Tibial artery (tissue), 4 donors: Measurements from ENCODE around the gene DBN1.
A peak's percentile ranks its signal among the peaks of the same experiment; 100 is the strongest.

Source experiments
- DNase-seq, 2 donors: peaks; one replicate each; pipeline ENCODE4 v3.0.0-alpha.2; 2019
- H3K27ac ChIP-seq, 2 donors: fragments of 200-600 bp; sonication (generic) in 1 of 2; 1 replicate in 1 of 2; 2 replicates in 1 of 2; pipeline ENCODE4 v1.5.1; 2018 to 2019; ENCODE audit warnings: mild to moderate bottlenecking in 1 of 2
- H3K27me3 ChIP-seq, 2 donors: fragments of 200-600 bp; sonication (generic) in 1 of 2; one replicate each; pipeline versions ENCODE4 v1.5.1 to v1.6.0; 2016 to 2019
- H3K36me3 ChIP-seq, 3 donors: fragments of 200-600 bp; sonication (generic) in 2 of 3; one replicate each; pipeline ENCODE4 v1.5.1; 2016 to 2019; ENCODE audit warnings: mild to moderate bottlenecking in 2 of 3
- H3K4me1 ChIP-seq, 4 donors: fragments of 200-600 bp; sonication (generic) in 2 of 4; 1 replicate in 3 of 4; 2 replicates in 1 of 4; pipeline ENCODE4 v1.5.1; 2016 to 2019
- H3K4me3 ChIP-seq, 2 donors: fragments of 200-600 bp; sonication (generic) in 1 of 2; 1 replicate in 1 of 2; 2 replicates in 1 of 2; pipeline ENCODE4 v1.5.1; 2018 to 2019; ENCODE audit warnings: mild to moderate bottlenecking in 2 of 2
- H3K9me3 ChIP-seq, 3 donors: fragments of 200-600 bp; sonication (generic) in 1 of 3; one replicate each; pipeline ENCODE4 v1.5.1; 2016 to 2019
- CTCF ChIP-seq, 2 experiments: fragments of 200-600 bp in 1 of 2; fragments of 450-650 bp in 1 of 2; IDR thresholded peaks; one replicate each; pipeline ENCODE4 v1.5.1; 2017 to 2019; ENCODE audit warnings: antibody characterized with exemption in 2 of 2, mild to moderate bottlenecking in 1 of 2, moderate library complexity in 1 of 2
- intact Hi-C: fragments of 100-400 bp; cut with DNase I; formaldehyde crosslinking; loops from one replicate; pipeline ENCODE4 v1.15.0; 2023; ENCODE audit warnings: low total_unique reads

The DBN1 gene

GRCh38 chr5:177511181-177511580 is 37.7 kb upstream of the DBN1 start:
- TF ChIP-seq CTCF (IDR thresholded peaks at IDR 0.05), result no peak
- no peaks in the 10 kb centered on the region for H3K27me3 ChIP-seq
- no peak overlapping the region for H3K4me3 ChIP-seq
- H3K9me3 ChIP-seq, result no peaks in the 10 kb centered on the region
- peaks cover 0 to 17% (median 10%) of the 10 kb centered on the region in 4 donors for H3K4me1 ChIP-seq
- DNase-seq, result no peak
- peaks cover 36 to 67% (median 51%) of the 10 kb centered on the region in 3 donors for H3K36me3 ChIP-seq
- no peak overlapping the region for H3K27ac ChIP-seq
- intact Hi-C loops, result no loop called here

DNA sequence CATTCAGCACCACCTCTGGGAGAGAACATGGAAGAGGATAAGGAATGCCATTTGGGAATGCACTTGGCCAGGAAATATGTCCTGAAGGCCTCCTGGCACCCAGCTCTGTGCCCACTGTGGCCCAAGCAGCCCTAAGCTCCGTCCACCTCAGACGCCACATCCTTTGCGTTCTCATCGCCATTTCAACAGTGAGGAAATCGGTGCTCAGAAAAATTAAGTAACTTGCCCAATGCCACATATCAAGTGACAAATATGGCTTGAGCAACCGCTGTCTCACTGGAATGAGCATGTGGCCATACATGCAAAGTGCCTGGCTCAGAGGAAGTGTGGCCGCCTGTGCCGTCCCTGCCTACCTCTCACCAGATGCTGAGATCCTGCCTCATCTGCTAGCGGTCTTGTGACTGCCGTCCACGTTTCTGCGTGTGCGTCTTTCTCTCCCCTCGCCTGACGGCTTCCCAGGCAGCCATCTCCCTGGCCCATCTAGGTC is 37.2 kb upstream of the DBN1 start:
- no peaks in the 10 kb centered on the region for H3K27me3 ChIP-seq
- intact Hi-C loops, result no loop called here
- H3K4me1 ChIP-seq, result peaks cover 0 to 11% (median 4%) of the 10 kb centered on the region in 4 donors
- no peaks in the 10 kb centered on the region for H3K9me3 ChIP-seq
- no peak overlapping the region for H3K27ac ChIP-seq
- H3K4me3 ChIP-seq, result no peak overlapping the region
- DNase-seq, result no peak
- TF ChIP-seq CTCF (IDR thresholded peaks at IDR 0.05), result no peak
- peaks cover 36 to 66% (median 51%) of the 10 kb centered on the region in 3 donors for H3K36me3 ChIP-seq

- Histone ChIP-seq H3K4me3 (no peak overlapping the region), H3K36me3 (peaks cover 36 to 61% (median 49%) of the 10 kb centered on the region in 3 donors)
- intact Hi-C loops, result no loop called here
These were observed 36.6 kb upstream of the DBN1 start for GRCh38 chr5:177509991-177510566.

DNA sequence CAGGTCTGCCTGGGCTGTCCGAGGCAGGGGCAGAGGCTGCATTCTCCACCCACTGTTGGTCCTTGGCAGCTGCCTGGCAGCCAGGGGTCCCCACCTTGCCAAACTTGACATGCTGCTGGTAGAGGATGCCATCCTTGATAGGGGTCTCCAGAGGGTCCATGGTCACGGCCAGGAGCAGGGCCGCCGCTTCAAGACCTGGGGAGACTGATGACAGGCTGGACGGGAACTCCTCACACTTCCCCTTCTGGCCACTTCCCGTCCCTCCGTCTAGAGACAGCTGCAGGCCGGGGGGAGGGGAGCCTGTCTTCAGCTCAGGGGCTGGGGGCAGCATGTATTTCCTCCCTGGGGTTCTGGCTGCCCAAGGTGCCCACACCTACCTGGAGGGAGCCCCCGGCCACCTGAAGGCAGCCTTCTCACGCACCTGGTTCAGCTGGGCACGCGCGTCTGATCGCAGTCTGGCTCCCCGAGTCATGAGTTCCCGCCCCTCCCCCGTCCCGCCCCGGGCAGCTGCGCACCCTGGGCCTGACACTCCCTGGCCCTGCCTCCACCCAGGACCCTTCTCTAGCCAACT is 36.0 kb upstream of the DBN1 start, which contains the start of gene DOK3:
Gene DOK3 (minus strand): TSS at position 446 of the 571 bp plus-strand sequence. CDS start 286 bp downstream, at position 160.
- intact Hi-C loops, result no loop called here

More at GRCh38 chr5:177509991-177510566, 36.6 kb upstream of the DBN1 start:
- H3K9me3 ChIP-seq, result no peaks in the 10 kb centered on the region
- DNase-seq, result no peak
- H3K27me3 ChIP-seq, result no peaks in the 10 kb centered on the region
- H3K4me1 ChIP-seq, result peaks cover 0 to 6% (median 0%) of the 10 kb centered on the region in 4 donors
- no peak overlapping the region for H3K27ac ChIP-seq
- TF ChIP-seq CTCF (IDR thresholded peaks at IDR 0.05), result no peak

DNA sequence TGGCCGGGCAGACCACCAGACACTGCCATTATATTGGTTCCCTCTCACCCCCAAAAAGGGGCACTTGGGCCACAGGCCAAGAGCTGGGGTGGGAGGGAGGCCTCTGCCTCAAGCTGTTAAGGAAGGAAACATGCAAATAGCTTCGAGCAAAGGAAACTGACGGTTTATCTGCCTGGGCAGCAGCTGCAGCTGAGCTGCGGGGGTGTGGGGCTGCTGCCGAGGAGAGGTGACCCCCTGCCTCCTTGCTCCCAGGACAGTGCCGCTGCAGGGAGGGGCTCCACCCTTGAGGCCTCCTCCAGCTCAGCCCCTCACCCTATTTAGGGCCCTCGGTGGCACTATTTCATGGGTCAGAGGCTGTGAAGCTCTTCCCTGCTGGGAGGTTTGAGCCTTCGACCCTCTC is 35.4 kb upstream of the DBN1 start:
- no peak overlapping the region for H3K27ac ChIP-seq
- peak overlapping the region; percentile 28 to 36 for H3K4me3 ChIP-seq
- H3K36me3 ChIP-seq, result peaks cover 31 to 48% (median 37%) of the 10 kb centered on the region in 3 donors
- intact Hi-C loops, result no loop called here
- no peak for DNase-seq
- H3K4me1 ChIP-seq, result no peaks in the 10 kb centered on the region
- H3K27me3 ChIP-seq, result no peaks in the 10 kb centered on the region
- no peak for TF ChIP-seq CTCF (IDR thresholded peaks at IDR 0.05)
- H3K9me3 ChIP-seq, result no peaks in the 10 kb centered on the region

More for the DNA sequence above, 36.0 kb upstream of the DBN1 start, which contains the start of gene DOK3:
- H3K4me1 ChIP-seq, result peaks cover 0 to under 1% (median 0%) of the 10 kb centered on the region in 4 donors
- no peaks in the 10 kb centered on the region for H3K9me3 ChIP-seq
- TF ChIP-seq CTCF (IDR thresholded peaks at IDR 0.05), result no peak
- H3K4me3 ChIP-seq, result peak within 1 kb of the TSS; percentile 28 to 36
- H3K27me3 ChIP-seq, result no peaks in the 10 kb centered on the region
- no peak within 1 kb of the TSS for H3K27ac ChIP-seq
- peaks cover 35 to 55% (median 43%) of the 10 kb centered on the region in 3 donors for H3K36me3 ChIP-seq
- DNase-seq, result peak in 1 of 2 donors; percentile 74
